Measurements from ENCODE around the gene PLXNA2. TPM values are rescaled to one million over a fixed set of nuclear protein-coding genes. Genes with fewer than 3 reads are reported as not detected.

The PLXNA2 gene
- total RNA-seq, 1 experiment from 2014 or later = 0.89 TPM

DNA sequence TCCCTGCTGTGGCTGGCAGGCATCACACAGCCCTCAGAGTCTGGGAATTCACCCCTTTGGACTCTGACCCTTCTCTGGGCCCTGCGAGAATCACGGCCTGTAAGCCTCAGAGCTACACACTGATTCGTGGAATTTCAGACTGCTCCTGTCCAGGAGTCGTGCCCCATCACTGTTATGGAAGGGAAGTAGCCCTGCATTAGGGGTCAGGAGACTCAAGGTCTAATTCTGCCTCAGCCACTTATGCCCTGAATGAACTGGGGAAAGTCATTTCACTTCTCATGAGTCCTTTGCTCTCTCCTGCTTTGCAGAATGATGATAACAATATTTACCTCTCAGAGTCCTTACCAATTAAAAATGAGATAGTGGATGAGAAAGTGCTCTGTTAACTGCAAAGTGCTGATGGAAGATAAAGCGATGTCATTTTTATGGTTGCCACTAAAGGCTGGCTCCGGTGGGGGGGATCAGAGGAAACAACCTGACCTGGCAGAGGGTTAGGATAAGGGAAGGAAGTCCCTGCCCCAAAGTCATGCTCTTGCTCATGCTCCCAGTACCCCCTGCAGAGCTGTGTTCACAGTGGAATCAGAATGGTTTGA lies 184.7 kb downstream of the PLXNA2 start:
- no peaks in the 10 kb centered on the region for H3K4me1 ChIP-seq (ENCODE audit: control insufficient read depth in 1 of 2, insufficient read depth in 2 of 2, low read length in 2 of 2)
- no peak overlapping the region for H3K27ac ChIP-seq (ENCODE audit: low read depth, low read length)
- no peaks in the 10 kb centered on the region for H4K20me1 ChIP-seq (ENCODE audit: insufficient read depth)
- no peak overlapping the region for H2AFZ ChIP-seq (ENCODE audit: low read depth, low read length, poor library complexity, severe bottlenecking)
- TF ChIP-seq EGR1 (IDR thresholded peaks at IDR 0.05; ENCODE audit: low read depth) (no peak), CBX3 (IDR thresholded peaks at IDR 0.05; ENCODE audit: low read depth) (no peak), ZFX (IDR thresholded peaks at IDR 0.05) (no peak), TCF7L2 (IDR thresholded peaks at IDR 0.05; ENCODE audit: borderline replicate concordance, extremely low read depth, insufficient read depth, insufficient read length) (no peak)
- H3K4me2 ChIP-seq (ENCODE audit: low read length) = no peak overlapping the region
- no peaks in the 10 kb centered on the region for H3K9me2 ChIP-seq (ENCODE audit: insufficient read depth)
- H3K27me3 ChIP-seq (ENCODE audit: insufficient read depth, low read length) = peaks cover 55% of the 10 kb centered on the region
- H3K79me2 ChIP-seq (ENCODE audit: insufficient read depth, low read length) = no peaks in the 10 kb centered on the region
- POLR2A ChIA-PET = no interaction called here
- no TSS peak for BruUV-seq (replicated peaks)
- ATAC-seq (no peak), DNase-seq (ENCODE audit: low read depth, low spot score) (no peak)
- CTCF ChIA-PET = no interaction called here
- H3K4me3 ChIP-seq (replicated peaks in 1 of 2; ENCODE audit: low read depth in 1 of 2, low read length in 2 of 2) = no peak overlapping the region
- RAD21 ChIA-PET (ENCODE audit: low non-redundant PET in 1 of 2, low total read pairs in 2 of 2, uncharacterized antibody in 2 of 2, unreplicated experiment in 2 of 2) = no interaction called here
- no peaks in the 10 kb centered on the region for H3K9me3 ChIP-seq (ENCODE audit: control insufficient read depth in 1 of 2, insufficient read depth in 1 of 2, low read depth in 1 of 2, low read length in 2 of 2)
- intact Hi-C loops (cut with micrococcal nuclease) = no loop called here
- H3K36me3 ChIP-seq (ENCODE audit: control insufficient read depth in 1 of 2, insufficient read depth in 2 of 2, low read length in 2 of 2) = no peaks in the 10 kb centered on the region
- H3K9ac ChIP-seq (ENCODE audit: low read length) = no peak overlapping the region

DNA sequence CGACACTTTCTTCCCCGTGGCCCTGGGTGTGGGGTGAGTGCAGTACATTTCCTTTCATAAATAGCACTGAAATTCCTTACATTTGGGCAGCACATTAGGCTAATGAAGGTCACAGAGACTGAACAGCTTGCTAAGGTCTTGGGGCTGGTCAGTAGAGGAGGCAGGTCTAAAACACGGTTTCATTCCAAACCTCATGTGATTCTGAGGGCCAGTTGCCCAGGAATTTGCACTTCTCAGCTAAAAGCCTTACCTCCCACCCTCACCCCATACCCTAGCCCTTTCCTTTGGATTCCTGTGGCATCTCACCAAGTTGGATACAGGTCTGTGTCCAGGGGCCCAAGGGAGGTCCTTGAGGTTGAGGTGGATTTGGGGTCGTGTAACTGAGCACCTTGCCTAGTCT lies 185.4 kb downstream of the PLXNA2 start:
- no TSS peak for BruUV-seq (replicated peaks)
- H3K9me3 ChIP-seq (ENCODE audit: control insufficient read depth in 1 of 2, insufficient read depth in 1 of 2, low read depth in 1 of 2, low read length in 2 of 2) = no peaks in the 10 kb centered on the region
- H3K27me3 ChIP-seq (ENCODE audit: insufficient read depth, low read length) = peaks cover 52% of the 10 kb centered on the region
- H3K4me3 ChIP-seq (replicated peaks in 1 of 2; ENCODE audit: low read depth in 1 of 2, low read length in 2 of 2) = no peak overlapping the region
- no peak overlapping the region for H3K4me2 ChIP-seq (ENCODE audit: low read length)
- H3K9ac ChIP-seq (ENCODE audit: low read length) = no peak overlapping the region
- intact Hi-C loops (cut with micrococcal nuclease) = no loop called here
- TF ChIP-seq, protein P1, sequence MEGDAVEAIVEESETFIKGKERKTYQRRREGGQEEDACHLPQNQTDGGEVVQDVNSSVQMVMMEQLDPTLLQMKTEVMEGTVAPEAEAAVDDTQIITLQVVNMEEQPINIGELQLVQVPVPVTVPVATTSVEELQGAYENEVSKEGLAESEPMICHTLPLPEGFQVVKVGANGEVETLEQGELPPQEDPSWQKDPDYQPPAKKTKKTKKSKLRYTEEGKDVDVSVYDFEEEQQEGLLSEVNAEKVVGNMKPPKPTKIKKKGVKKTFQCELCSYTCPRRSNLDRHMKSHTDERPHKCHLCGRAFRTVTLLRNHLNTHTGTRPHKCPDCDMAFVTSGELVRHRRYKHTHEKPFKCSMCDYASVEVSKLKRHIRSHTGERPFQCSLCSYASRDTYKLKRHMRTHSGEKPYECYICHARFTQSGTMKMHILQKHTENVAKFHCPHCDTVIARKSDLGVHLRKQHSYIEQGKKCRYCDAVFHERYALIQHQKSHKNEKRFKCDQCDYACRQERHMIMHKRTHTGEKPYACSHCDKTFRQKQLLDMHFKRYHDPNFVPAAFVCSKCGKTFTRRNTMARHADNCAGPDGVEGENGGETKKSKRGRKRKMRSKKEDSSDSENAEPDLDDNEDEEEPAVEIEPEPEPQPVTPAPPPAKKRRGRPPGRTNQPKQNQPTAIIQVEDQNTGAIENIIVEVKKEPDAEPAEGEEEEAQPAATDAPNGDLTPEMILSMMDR (IDR thresholded peaks at IDR 0.05 in 2 of 3, conservative IDR thresholded peaks at IDR 0.05 in 1 of 3; ENCODE audit: borderline replicate concordance in 1 of 3, insufficient read depth in 1 of 3, low read depth in 2 of 3, low read length in 2 of 3) = no peak
- TF ChIP-seq CBX3 (IDR thresholded peaks at IDR 0.05; ENCODE audit: low read depth) = no peak
- TF ChIP-seq SRF (IDR thresholded peaks at IDR 0.05; ENCODE audit: low read depth) = no peak
- TF ChIP-seq, protein P2, sequence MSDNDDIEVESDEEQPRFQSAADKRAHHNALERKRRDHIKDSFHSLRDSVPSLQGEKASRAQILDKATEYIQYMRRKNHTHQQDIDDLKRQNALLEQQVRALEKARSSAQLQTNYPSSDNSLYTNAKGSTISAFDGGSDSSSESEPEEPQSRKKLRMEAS (IDR thresholded peaks at IDR 0.05) = no peak
- TF ChIP-seq RAD21 (IDR thresholded peaks at IDR 0.05; ENCODE audit: low read depth) = no peak
- no peak for TF ChIP-seq POLR2A (IDR thresholded peaks at IDR 0.05; ENCODE audit: borderline replicate concordance, extremely low read depth, insufficient read depth, insufficient read length)
- no peak for TF ChIP-seq CEBPB (IDR thresholded peaks at IDR 0.05; ENCODE audit: low read depth)
- TF ChIP-seq SIN3A (IDR thresholded peaks at IDR 0.05; ENCODE audit: low read depth) = no peak
- no peak for TF ChIP-seq POLR2AphosphoS5 (IDR thresholded peaks at IDR 0.05; ENCODE audit: low read depth, low read length)
- TF ChIP-seq YY1 (IDR thresholded peaks at IDR 0.05; ENCODE audit: extremely low read depth, insufficient replicate concordance, low read depth, low read length) = no peak
- TF ChIP-seq ZFX (IDR thresholded peaks at IDR 0.05) = no peak
- no peak for TF ChIP-seq EZH2phosphoT487 (IDR thresholded peaks at IDR 0.05; ENCODE audit: borderline replicate concordance)
- TF ChIP-seq, protein P3, sequence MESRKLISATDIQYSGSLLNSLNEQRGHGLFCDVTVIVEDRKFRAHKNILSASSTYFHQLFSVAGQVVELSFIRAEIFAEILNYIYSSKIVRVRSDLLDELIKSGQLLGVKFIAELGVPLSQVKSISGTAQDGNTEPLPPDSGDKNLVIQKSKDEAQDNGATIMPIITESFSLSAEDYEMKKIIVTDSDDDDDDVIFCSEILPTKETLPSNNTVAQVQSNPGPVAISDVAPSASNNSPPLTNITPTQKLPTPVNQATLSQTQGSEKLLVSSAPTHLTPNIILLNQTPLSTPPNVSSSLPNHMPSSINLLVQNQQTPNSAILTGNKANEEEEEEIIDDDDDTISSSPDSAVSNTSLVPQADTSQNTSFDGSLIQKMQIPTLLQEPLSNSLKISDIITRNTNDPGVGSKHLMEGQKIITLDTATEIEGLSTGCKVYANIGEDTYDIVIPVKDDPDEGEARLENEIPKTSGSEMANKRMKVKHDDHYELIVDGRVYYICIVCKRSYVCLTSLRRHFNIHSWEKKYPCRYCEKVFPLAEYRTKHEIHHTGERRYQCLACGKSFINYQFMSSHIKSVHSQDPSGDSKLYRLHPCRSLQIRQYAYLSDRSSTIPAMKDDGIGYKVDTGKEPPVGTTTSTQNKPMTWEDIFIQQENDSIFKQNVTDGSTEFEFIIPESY (IDR thresholded peaks at IDR 0.05; ENCODE audit: extremely low read depth, insufficient replicate concordance, low read length) = no peak
- no peak for TF ChIP-seq FOSL1 (IDR thresholded peaks at IDR 0.05; ENCODE audit: low read depth)
- TF ChIP-seq EGR1 (IDR thresholded peaks at IDR 0.05; ENCODE audit: low read depth) = no peak
- no peak for TF ChIP-seq ZNF274 (IDR thresholded peaks at IDR 0.05; ENCODE audit: low read depth, low read length)
- TF ChIP-seq ELF1 (IDR thresholded peaks at IDR 0.05; ENCODE audit: borderline replicate concordance, low read depth) = no peak
- no peak for TF ChIP-seq TCF7L2 (IDR thresholded peaks at IDR 0.05; ENCODE audit: borderline replicate concordance, extremely low read depth, insufficient read depth, insufficient read length)
- ChIA-PET POLR2A (no interaction called here), CTCF (no interaction called here), RAD21 (ENCODE audit: low non-redundant PET in 1 of 2, low total read pairs in 2 of 2, uncharacterized antibody in 2 of 2, unreplicated experiment in 2 of 2) (no interaction called here)
- ATAC-seq (no peak), DNase-seq (ENCODE audit: low read depth, low spot score) (no peak)
- H3K36me3 ChIP-seq (ENCODE audit: control insufficient read depth in 1 of 2, insufficient read depth in 2 of 2, low read length in 2 of 2) = no peaks in the 10 kb centered on the region
- H3K9me2 ChIP-seq (ENCODE audit: insufficient read depth) = no peaks in the 10 kb centered on the region
- no peaks in the 10 kb centered on the region for H3K4me1 ChIP-seq (ENCODE audit: control insufficient read depth in 1 of 2, insufficient read depth in 2 of 2, low read length in 2 of 2)
- no peak overlapping the region for H3K27ac ChIP-seq (ENCODE audit: low read depth, low read length)
- H2AFZ ChIP-seq (ENCODE audit: low read depth, low read length, poor library complexity, severe bottlenecking) = no peak overlapping the region
- no peaks in the 10 kb centered on the region for H4K20me1 ChIP-seq (ENCODE audit: insufficient read depth)
- no peaks in the 10 kb centered on the region for H3K79me2 ChIP-seq (ENCODE audit: insufficient read depth, low read length)

All from HCT116 (cell line).